Endothelial cell of umbilical vein (primary cell): ENCODE measurements around the gene ZNF148. TPM values are rescaled to one million over a fixed set of nuclear protein-coding genes. Genes with fewer than 3 reads are reported as not detected.

Experiments
- BruUV-seq: library from RNA; stranded (reverse); fragments of 400-500 nt; replicated peaks from 2 replicates; lab custom pipeline; 2021; lab: Mats Ljungman, UMichigan
- CTCF ChIA-PET: fragments of 300-600, 350-600 bp; sonication (Branson Sonifier 250); formaldehyde crosslinking; loops from one replicate; lab custom pipeline; 2021; ENCODE audit warnings: antibody characterized with exemption, inconsistent platforms; lab: Charles Lee
- POLR2A ChIA-PET: fragments of 300-600, 350-600 bp; sonication (Branson Sonifier 250); formaldehyde crosslinking; loops from one replicate; lab custom pipeline; 2021; ENCODE audit warnings: antibody characterized with exemption, inconsistent platforms; lab: Charles Lee
- DNase-seq: peaks from one replicate; pipeline ENCODE4 v3.0.0-alpha.2; 2011; ENCODE audit warnings: low read depth, low spot score
- FAIRE-seq: peaks from 2 replicates; lab custom pipeline; 2011; peaks lifted over from hg19 to GRCh38; lab: Jason Lieb, UNC
- H2AFZ ChIP-seq: 2 replicates; pipeline ENCODE4 v1.6.0; 2012; ENCODE audit warnings: low read depth, low read length, control low read depth, inconsistent platforms
- H3K27ac ChIP-seq: 2 replicates; pipeline ENCODE4 v1.5.1; 2011; ENCODE audit warnings: low read depth, mild to moderate bottlenecking, control low read depth, low read length, moderate library complexity; ENCODE audit not compliant: insufficient read depth
- H3K27me3 ChIP-seq, 2 experiments: 2 replicates each; pipeline versions ENCODE4 v1.6.0 to v1.6.1; 2011; ENCODE audit warnings: low read length in 2 of 2, mixed read lengths in 1 of 2; ENCODE audit not compliant: control insufficient read depth in 2 of 2, insufficient read depth in 2 of 2
- H3K36me3 ChIP-seq, 2 experiments: 2 replicates in 1 of 2; 3 replicates in 1 of 2; pipeline ENCODE4 v1.5.1; 2011; ENCODE audit warnings: low read length in 2 of 2, mild to moderate bottlenecking in 1 of 2, moderate library complexity in 1 of 2; ENCODE audit not compliant: control insufficient read depth in 2 of 2, insufficient read depth in 2 of 2; ENCODE audit errors: extremely low read depth in 1 of 2
- H3K4me1 ChIP-seq: 3 replicates; pipeline ENCODE4 v1.5.1; 2011; ENCODE audit warnings: mild to moderate bottlenecking, low read length; ENCODE audit not compliant: control insufficient read depth, insufficient read depth; ENCODE audit errors: extremely low read depth
- H3K4me2 ChIP-seq: 2 replicates; pipeline ENCODE4 v1.6.1; 2011; ENCODE audit warnings: low read length, control low read depth, mixed read lengths; ENCODE audit not compliant: insufficient read depth
- H3K4me3 ChIP-seq, 3 experiments: fragments of 200-600 bp in 1 of 3; sonication (generic), shearing (Covaris generic) in 1 of 3; replicated peaks in 1 of 3; 2 replicates each; pipeline ENCODE4 v1.5.1; 2011 to 2016; ENCODE audit warnings: control low read depth in 3 of 3, low read length in 3 of 3, mild to moderate bottlenecking in 2 of 3, inconsistent platforms in 1 of 3, low read depth in 1 of 3, moderate library complexity in 1 of 3; ENCODE audit not compliant: insufficient read depth in 1 of 3
- H3K79me2 ChIP-seq: 2 replicates; pipeline ENCODE4 v1.6.0; 2012; ENCODE audit warnings: low read length, inconsistent platforms; ENCODE audit not compliant: control insufficient read depth, insufficient read depth
- H3K9ac ChIP-seq: replicated peaks from 2 replicates; pipeline ENCODE3; 2011; ENCODE audit warnings: low read length, control low read depth; ENCODE audit not compliant: insufficient read depth; ENCODE audit errors: extremely low read depth
- H3K9me1 ChIP-seq: replicated peaks from 3 replicates; pipeline ENCODE4 v1.6.0; 2011; ENCODE audit warnings: mild to moderate bottlenecking, low read length; ENCODE audit not compliant: control insufficient read depth, insufficient read depth; ENCODE audit errors: extremely low read depth
- H3K9me3 ChIP-seq: replicated peaks from 2 replicates; pipeline ENCODE4 v1.5.1; 2012; ENCODE audit warnings: low read length, inconsistent platforms; ENCODE audit not compliant: control insufficient read depth, insufficient read depth
- H4K20me1 ChIP-seq: replicated peaks from 2 replicates; pipeline ENCODE3; 2011; ENCODE audit warnings: mild to moderate bottlenecking, low read length; ENCODE audit not compliant: control insufficient read depth, insufficient read depth; ENCODE audit errors: extremely low read depth
- GATA2 ChIP-seq: IDR thresholded peaks from 2 replicates; pipeline ENCODE4 v1.7.0; 2011; ENCODE audit warnings: low read depth, mild to moderate bottlenecking, moderate library complexity, mixed read lengths, low read length; ENCODE audit not compliant: insufficient read length, insufficient read depth
- JUN ChIP-seq: IDR thresholded peaks from 2 replicates; pipeline ENCODE4 v1.6.1; 2011; ENCODE audit warnings: borderline replicate concordance, low read depth; ENCODE audit not compliant: insufficient read length, insufficient read depth
- MYC ChIP-seq: IDR thresholded peaks from one replicate; pipeline ENCODE4 v1.6.1; 2011; ENCODE audit warnings: mild to moderate bottlenecking, low read depth, low read length
- POLR2A ChIP-seq: IDR thresholded peaks from 2 replicates; pipeline ENCODE4 v1.6.1; 2012; ENCODE audit warnings: low read depth, mild to moderate bottlenecking, control low read depth, low read length
- POLR2AphosphoS5 ChIP-seq: IDR thresholded peaks from 2 replicates; pipeline ENCODE4 v1.6.1; 2012; ENCODE audit warnings: low read depth, mild to moderate bottlenecking, control low read depth, low read length, moderate library complexity; ENCODE audit not compliant: insufficient read depth
- dilution Hi-C: fragments of 300-500 bp; cut with MboI; formaldehyde crosslinking; loops from one replicate; pipeline ENCODE4 v1.15.0; 2019; ENCODE audit warnings: low sequenced_read_pairs; ENCODE audit not compliant: extremely low pct_ligation_motif_present
- intact Hi-C: fragments of 100-400 bp; cut with micrococcal nuclease; formaldehyde crosslinking; loops from one replicate; pipeline ENCODE4 v1.10.0; 2022
- polyA plus RNA-seq, 4 experiments: library from polyadenylated mRNA; depleted of rRNA in 3 of 4; stranded (reverse) in 3 of 4; unstranded in 1 of 4; fragments of >200 nt; gene quantifications; 2 replicates each; pipeline versions ENCODE4 v1.2.1 to v1.2.3, GENCODE V29; 2011 to 2012; ENCODE audit warnings: missing spikeins in 1 of 4
- total RNA-seq: library from RNA; stranded (reverse); gene quantifications from 2 replicates; pipeline ENCODE4 v1.2.3, GENCODE V29; 2021
- TF ChIP-seq, protein P1 (sequence below), 2 donors: IDR thresholded peaks; 1 replicate in 1 of 2; 2 replicates in 1 of 2; pipeline ENCODE4 v1.5.1; 2011; ENCODE audit warnings: low read length in 2 of 2, mild to moderate bottlenecking in 2 of 2, moderate library complexity in 2 of 2, control low read depth in 1 of 2, inconsistent platforms in 1 of 2, low read depth in 1 of 2; ENCODE audit not compliant: insufficient read depth in 1 of 2; ENCODE audit errors: extremely low read depth in 1 of 2
- TF ChIP-seq, protein P2 (sequence below): IDR thresholded peaks from 2 replicates; pipeline ENCODE4 v1.6.1; 2011; ENCODE audit not compliant: insufficient read depth, insufficient read length

ZNF148 gene
- total and polyA plus RNA-seq, 2 donors (not counting 3 experiments of a cell fraction or from before 2014, with no cell fraction given) = 8.0 to 41.3 TPM

DNA sequence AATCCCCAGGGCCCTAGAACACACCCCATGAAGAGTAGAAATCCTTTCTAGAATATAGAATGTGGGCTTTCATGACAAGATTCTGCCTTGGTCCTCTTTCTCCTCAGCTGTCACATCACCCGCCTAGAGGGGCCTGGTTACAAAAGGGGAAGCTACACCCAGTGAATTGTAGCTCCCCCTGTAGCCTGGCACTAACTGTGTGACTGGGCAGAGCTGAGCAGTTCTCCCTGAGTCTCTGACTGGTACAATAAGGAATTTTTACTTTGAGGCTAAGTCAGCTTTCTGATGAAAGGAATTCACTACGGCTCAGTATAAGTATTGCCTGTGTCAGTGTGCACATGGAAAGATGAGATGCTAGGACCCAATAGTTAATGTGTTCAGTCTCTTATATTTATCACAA is 28.7 kb upstream of the ZNF148 start:
- ChIA-PET POLR2A (no interaction called here), CTCF (interaction anchor here (1.3 to 1.7 kb wide), 4 partner anchors 9 to 17 kb away, joined by 3 to 6 read pairs (median 4); no protein-coding TSS in a partner anchor)
- no peak overlapping the region for H3K4me3 ChIP-seq
- dilution Hi-C loops (no loop called here), intact Hi-C loops (no loop called here)
- no peaks in the 10 kb centered on the region for H3K36me3 ChIP-seq
- H4K20me1 ChIP-seq = no peaks in the 10 kb centered on the region
- no peak for DNase-seq
- TF ChIP-seq MYC (no peak), POLR2AphosphoS5 (no peak), POLR2A (no peak), JUN (no peak), GATA2 (no peak)
- TF ChIP-seq, protein P1, sequence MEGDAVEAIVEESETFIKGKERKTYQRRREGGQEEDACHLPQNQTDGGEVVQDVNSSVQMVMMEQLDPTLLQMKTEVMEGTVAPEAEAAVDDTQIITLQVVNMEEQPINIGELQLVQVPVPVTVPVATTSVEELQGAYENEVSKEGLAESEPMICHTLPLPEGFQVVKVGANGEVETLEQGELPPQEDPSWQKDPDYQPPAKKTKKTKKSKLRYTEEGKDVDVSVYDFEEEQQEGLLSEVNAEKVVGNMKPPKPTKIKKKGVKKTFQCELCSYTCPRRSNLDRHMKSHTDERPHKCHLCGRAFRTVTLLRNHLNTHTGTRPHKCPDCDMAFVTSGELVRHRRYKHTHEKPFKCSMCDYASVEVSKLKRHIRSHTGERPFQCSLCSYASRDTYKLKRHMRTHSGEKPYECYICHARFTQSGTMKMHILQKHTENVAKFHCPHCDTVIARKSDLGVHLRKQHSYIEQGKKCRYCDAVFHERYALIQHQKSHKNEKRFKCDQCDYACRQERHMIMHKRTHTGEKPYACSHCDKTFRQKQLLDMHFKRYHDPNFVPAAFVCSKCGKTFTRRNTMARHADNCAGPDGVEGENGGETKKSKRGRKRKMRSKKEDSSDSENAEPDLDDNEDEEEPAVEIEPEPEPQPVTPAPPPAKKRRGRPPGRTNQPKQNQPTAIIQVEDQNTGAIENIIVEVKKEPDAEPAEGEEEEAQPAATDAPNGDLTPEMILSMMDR (IDR thresholded peaks at IDR 0.05; ENCODE audit: extremely low read depth in 1 of 2, insufficient read depth in 1 of 2, low read depth in 1 of 2, low read length in 2 of 2) = no peak
- TF ChIP-seq, protein P2, sequence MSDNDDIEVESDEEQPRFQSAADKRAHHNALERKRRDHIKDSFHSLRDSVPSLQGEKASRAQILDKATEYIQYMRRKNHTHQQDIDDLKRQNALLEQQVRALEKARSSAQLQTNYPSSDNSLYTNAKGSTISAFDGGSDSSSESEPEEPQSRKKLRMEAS = no peak
- H3K27me3 ChIP-seq = peaks cover 11 to 18% of the 10 kb centered on the region in 2 experiments
- BruUV-seq = no TSS peak
- H3K4me1 ChIP-seq = no peaks in the 10 kb centered on the region
- H3K9me3 ChIP-seq = no peaks in the 10 kb centered on the region
- no peaks in the 10 kb centered on the region for H3K79me2 ChIP-seq
- no peak overlapping the region for H3K9ac ChIP-seq
- H3K4me2 ChIP-seq = no peak overlapping the region
- FAIRE-seq = no peak
- H3K9me1 ChIP-seq = no peaks in the 10 kb centered on the region
- no peak overlapping the region for H2AFZ ChIP-seq
- no peak overlapping the region for H3K27ac ChIP-seq
